Mesenchymal stem cell (in vitro differentiated cells and primary cell): ENCODE measurements around the gene LPP.
A peak's percentile ranks its signal among the peaks of the same experiment; 100 is the strongest.

Experiments used
- DNase-seq: peaks from one replicate; pipeline ENCODE4 v3.0.0-alpha.2; 2013
- H2AFZ ChIP-seq: one replicate; pipeline ENCODE4 v1.6.1; 2013; ENCODE audit warnings: low read depth, mild to moderate bottlenecking, control low read depth, inconsistent platforms, low read length, moderate library complexity
- H2AK5ac ChIP-seq: 2 replicates; pipeline ENCODE4 v1.6.1; 2013; ENCODE audit warnings: low read length, moderate library complexity, mild to moderate bottlenecking, inconsistent platforms; ENCODE audit not compliant: severe bottlenecking
- H2BK120ac ChIP-seq: one replicate; pipeline ENCODE4 v1.6.1; 2013; ENCODE audit warnings: low read depth, mild to moderate bottlenecking, inconsistent platforms, low read length, moderate library complexity
- H2BK12ac ChIP-seq, 2 experiments: one replicate each; pipeline ENCODE4 v1.6.1; 2013; ENCODE audit warnings: inconsistent platforms in 2 of 2, low read length in 2 of 2, mild to moderate bottlenecking in 2 of 2, moderate library complexity in 2 of 2, control low read depth in 1 of 2
- H2BK15ac ChIP-seq: one replicate; pipeline ENCODE4 v1.6.1; 2013; ENCODE audit warnings: mild to moderate bottlenecking, low read depth, inconsistent platforms; ENCODE audit not compliant: poor library complexity, severe bottlenecking
- H2BK5ac ChIP-seq: 2 replicates; pipeline ENCODE4 v1.6.1; 2013; ENCODE audit warnings: low read depth, mild to moderate bottlenecking, low read length, control low read depth, inconsistent platforms; ENCODE audit not compliant: poor library complexity, severe bottlenecking
- H3K14ac ChIP-seq, 2 experiments: one replicate each; pipeline ENCODE4 v1.6.1; 2013; ENCODE audit warnings: inconsistent platforms in 2 of 2, low read length in 2 of 2, control low read depth in 1 of 2, mild to moderate bottlenecking in 1 of 2, moderate library complexity in 1 of 2
- H3K18ac ChIP-seq, 2 experiments: one replicate each; pipeline ENCODE4 v1.6.1; 2013; ENCODE audit warnings: inconsistent platforms in 2 of 2, low read length in 2 of 2, control low read depth in 1 of 2, low read depth in 1 of 2, mild to moderate bottlenecking in 1 of 2
- H3K23ac ChIP-seq, 2 experiments: one replicate each; pipeline ENCODE4 v1.6.1; 2013; ENCODE audit warnings: inconsistent platforms in 2 of 2, low read length in 2 of 2, mild to moderate bottlenecking in 2 of 2, moderate library complexity in 2 of 2, control low read depth in 1 of 2
- H3K27ac ChIP-seq: 2 replicates; pipeline ENCODE4 v1.5.1; 2013; ENCODE audit warnings: mild to moderate bottlenecking, moderate library complexity, low read length, control low read depth, inconsistent platforms; ENCODE audit not compliant: poor library complexity, severe bottlenecking
- H3K27me3 ChIP-seq, 2 experiments: 2 replicates each; pipeline versions ENCODE4 v1.6.1 to v1.7.0; 2013; ENCODE audit warnings: low read length in 2 of 2, mild to moderate bottlenecking in 2 of 2, moderate library complexity in 2 of 2, control low read depth in 1 of 2, inconsistent platforms in 1 of 2; ENCODE audit not compliant: control insufficient read depth in 1 of 2, insufficient read depth in 1 of 2
- H3K36me3 ChIP-seq, 2 experiments: 2 replicates each; pipeline versions ENCODE4 v1.6.1 to v1.7.0; 2013; ENCODE audit warnings: low read length in 2 of 2, control low read depth in 1 of 2, inconsistent platforms in 1 of 2, low read depth in 1 of 2, mild to moderate bottlenecking in 1 of 2; ENCODE audit not compliant: insufficient read depth in 2 of 2, control insufficient read depth in 1 of 2
- H3K4ac ChIP-seq, 2 experiments: one replicate each; pipeline ENCODE4 v1.6.1; 2013; ENCODE audit warnings: inconsistent platforms in 2 of 2, low read length in 2 of 2, mild to moderate bottlenecking in 2 of 2, moderate library complexity in 2 of 2, control low read depth in 1 of 2, low read depth in 1 of 2
- H3K4me1 ChIP-seq: 2 replicates; pipeline ENCODE4 v1.6.1; 2013; ENCODE audit warnings: low read depth, low read length, control low read depth; ENCODE audit not compliant: control insufficient read depth, insufficient read depth
- H3K4me2 ChIP-seq: 2 replicates; pipeline ENCODE4 v1.6.1; 2013; ENCODE audit warnings: low read length, mild to moderate bottlenecking, inconsistent platforms; ENCODE audit not compliant: poor library complexity, severe bottlenecking
- H3K4me3 ChIP-seq, 2 experiments: 2 replicates each; pipeline versions ENCODE4 v1.5.1 to v1.7.0; 2013; ENCODE audit warnings: low read length in 2 of 2, mild to moderate bottlenecking in 2 of 2, control low read depth in 1 of 2, low read depth in 1 of 2; ENCODE audit not compliant: insufficient read depth in 1 of 2
- H3K79me1 ChIP-seq: replicated peaks from 2 replicates; pipeline ENCODE4 v1.6.1; 2013; ENCODE audit warnings: mild to moderate bottlenecking, control low read depth, low read length, inconsistent platforms; ENCODE audit not compliant: poor library complexity, severe bottlenecking
- H3K9ac ChIP-seq: 2 replicates; pipeline ENCODE4 v1.7.0; 2013; ENCODE audit warnings: mild to moderate bottlenecking, low read length, moderate library complexity
- H3K9me3 ChIP-seq: 2 replicates; pipeline ENCODE4 v1.7.0; 2013; ENCODE audit warnings: mild to moderate bottlenecking, low read length; ENCODE audit not compliant: control insufficient read depth
- H4K8ac ChIP-seq: one replicate; pipeline ENCODE4 v1.6.1; 2013; ENCODE audit warnings: inconsistent platforms, mild to moderate bottlenecking, low read length, moderate library complexity
- H4K91ac ChIP-seq: one replicate; pipeline ENCODE4 v1.6.1; 2013; ENCODE audit warnings: mild to moderate bottlenecking, low read length, inconsistent platforms
- WGBS: methylation state at CpG from one replicate; pipeline ENCODE4 v1.1.7; 2013; ENCODE audit warnings: mixed read lengths; 5-methylcytosine and 5-hydroxymethylcytosine counted together

The LPP gene

GRCh38 chr3:188888321-188889053 lies 734.5 kb downstream of the LPP start:
- Histone ChIP-seq H3K23ac (no peak overlapping the region), H2BK5ac (no peak overlapping the region), H2AK5ac (no peak overlapping the region), H2AFZ (no peak overlapping the region), H3K4me3 (no peak overlapping the region), H3K4ac (no peak overlapping the region), H3K9me3 (no peaks in the 10 kb centered on the region), H3K14ac (no peak overlapping the region), H3K4me2 (no peak overlapping the region), H2BK15ac (no peak overlapping the region), H3K79me1 (peaks cover 7% of the 10 kb centered on the region), H3K27ac (no peak overlapping the region), H2BK120ac (no peak overlapping the region), H4K91ac (no peak overlapping the region), H3K36me3 (peaks cover 3 to 23% of the 10 kb centered on the region in 2 experiments), H3K4me1 (no peaks in the 10 kb centered on the region), H3K27me3 (no peaks in the 10 kb centered on the region), H4K8ac (no peak overlapping the region), H3K18ac (no peak overlapping the region), H3K9ac (no peak overlapping the region), H2BK12ac (no peak overlapping the region)
- 95% methylated on average over 11 of the region's 14 CpGs for WGBS
- DNase-seq: no peak

- Histone ChIP-seq H2BK120ac (no peak overlapping the region), H3K79me1 (peaks cover 4% of the 10 kb centered on the region), H3K14ac (no peak overlapping the region), H2BK5ac (no peak overlapping the region), H3K9ac (no peak overlapping the region), H4K8ac (no peak overlapping the region), H3K36me3 (peaks cover 2 to 23% of the 10 kb centered on the region in 2 experiments), H3K4me1 (no peaks in the 10 kb centered on the region), H2BK12ac (no peak overlapping the region), H3K4ac (no peak overlapping the region), H3K9me3 (no peaks in the 10 kb centered on the region), H4K91ac (no peak overlapping the region), H3K27me3 (no peaks in the 10 kb centered on the region), H2AFZ (no peak overlapping the region), H3K27ac (no peak overlapping the region), H3K18ac (no peak overlapping the region), H3K4me2 (no peak overlapping the region), H3K23ac (no peak overlapping the region), H2AK5ac (no peak overlapping the region), H3K4me3 (no peak overlapping the region), H2BK15ac (no peak overlapping the region)
- no peak for DNase-seq
- 100% methylated on average over 4 of the region's 4 CpGs for WGBS
Observed at GRCh38 chr3:188889054-188889491, 735.1 kb downstream of the LPP start.

GRCh38 chr3:188890572-188891270 lies 736.8 kb downstream of the LPP start:
- WGBS: 0% methylated on average over 1 of the region's 2 CpGs
- H3K14ac ChIP-seq: no peak overlapping the region

GRCh38 chr3:188899881-188900280 lies 745.9 kb downstream of the LPP start:
- 41% methylated on average over 6 of the region's 6 CpGs for WGBS
- Histone ChIP-seq H2BK12ac (no peak overlapping the region), H2AK5ac (no peak overlapping the region), H3K18ac (no peak overlapping the region), H4K8ac (no peak overlapping the region), H3K14ac (no peak overlapping the region), H4K91ac (no peak overlapping the region), H2BK15ac (no peak overlapping the region), H3K79me1 (no peaks in the 10 kb centered on the region), H2BK5ac (no peak overlapping the region), H3K4ac (no peak overlapping the region), H2BK120ac (no peak overlapping the region), H3K9me3 (no peaks in the 10 kb centered on the region), H3K27ac (no peak overlapping the region), H3K4me1 (no peaks in the 10 kb centered on the region), H3K9ac (peak overlapping the region; percentile 51), H3K23ac (no peak overlapping the region), H3K4me2 (no peak overlapping the region), H3K4me3 (no peak overlapping the region), H2AFZ (no peak overlapping the region), H3K36me3 (no peaks in the 10 kb centered on the region), H3K27me3 (no peaks in the 10 kb centered on the region)
- peak; percentile 37 for DNase-seq

More at GRCh38 chr3:188890572-188891270, 736.8 kb downstream of the LPP start:
- Histone ChIP-seq H3K27ac (no peak overlapping the region), H3K18ac (no peak overlapping the region), H2AK5ac (no peak overlapping the region), H3K4ac (no peak overlapping the region), H3K9ac (no peak overlapping the region), H4K8ac (no peak overlapping the region), H3K36me3 (peaks cover 0 to 19% of the 10 kb centered on the region in 2 experiments), H3K23ac (no peak overlapping the region), H3K4me1 (no peaks in the 10 kb centered on the region), H3K79me1 (peaks cover 2% of the 10 kb centered on the region), H3K4me2 (no peak overlapping the region), H3K4me3 (no peak overlapping the region), H3K27me3 (no peaks in the 10 kb centered on the region), H2AFZ (no peak overlapping the region), H3K9me3 (no peaks in the 10 kb centered on the region), H2BK5ac (no peak overlapping the region), H2BK120ac (no peak overlapping the region), H4K91ac (no peak overlapping the region), H2BK15ac (no peak overlapping the region), H2BK12ac (no peak overlapping the region)
- DNase-seq: peak; percentile 55
